ENCODE data around the gene WDR5.

WDR5 gene

DNA sequence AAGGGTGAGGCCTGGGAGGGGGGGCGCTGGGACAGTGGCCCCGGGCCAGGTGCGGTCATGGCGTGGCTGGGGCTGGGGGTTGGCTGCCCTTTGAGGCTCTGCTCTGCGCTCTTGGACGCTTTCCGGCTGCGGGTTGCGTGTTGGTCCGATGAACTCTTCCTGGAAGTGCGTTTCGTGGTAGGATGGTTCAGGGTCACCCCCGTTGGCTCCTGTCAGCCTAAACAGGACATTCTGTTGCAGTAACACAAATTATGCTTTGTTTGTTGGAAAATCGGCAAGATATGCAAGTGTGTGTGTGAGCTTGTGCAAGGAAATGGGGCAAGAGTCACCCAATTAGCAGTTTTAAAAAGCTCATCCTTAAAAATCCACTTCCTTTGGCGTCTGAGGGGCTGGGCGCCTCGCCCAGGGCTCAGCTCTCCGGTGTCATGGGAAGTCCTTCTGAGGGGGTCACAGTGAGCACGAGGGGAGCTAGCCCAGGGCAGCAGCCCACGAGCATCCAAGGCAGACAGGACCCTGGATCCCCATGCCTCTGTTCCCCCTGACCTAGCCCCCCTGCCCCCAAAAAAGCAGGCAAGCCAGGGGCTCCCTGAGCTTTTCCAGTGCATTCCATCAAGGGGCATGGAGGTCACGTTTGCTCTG, 50.7 kb downstream of the WDR5 start:
- TF ChIP-seq, protein P1, sequence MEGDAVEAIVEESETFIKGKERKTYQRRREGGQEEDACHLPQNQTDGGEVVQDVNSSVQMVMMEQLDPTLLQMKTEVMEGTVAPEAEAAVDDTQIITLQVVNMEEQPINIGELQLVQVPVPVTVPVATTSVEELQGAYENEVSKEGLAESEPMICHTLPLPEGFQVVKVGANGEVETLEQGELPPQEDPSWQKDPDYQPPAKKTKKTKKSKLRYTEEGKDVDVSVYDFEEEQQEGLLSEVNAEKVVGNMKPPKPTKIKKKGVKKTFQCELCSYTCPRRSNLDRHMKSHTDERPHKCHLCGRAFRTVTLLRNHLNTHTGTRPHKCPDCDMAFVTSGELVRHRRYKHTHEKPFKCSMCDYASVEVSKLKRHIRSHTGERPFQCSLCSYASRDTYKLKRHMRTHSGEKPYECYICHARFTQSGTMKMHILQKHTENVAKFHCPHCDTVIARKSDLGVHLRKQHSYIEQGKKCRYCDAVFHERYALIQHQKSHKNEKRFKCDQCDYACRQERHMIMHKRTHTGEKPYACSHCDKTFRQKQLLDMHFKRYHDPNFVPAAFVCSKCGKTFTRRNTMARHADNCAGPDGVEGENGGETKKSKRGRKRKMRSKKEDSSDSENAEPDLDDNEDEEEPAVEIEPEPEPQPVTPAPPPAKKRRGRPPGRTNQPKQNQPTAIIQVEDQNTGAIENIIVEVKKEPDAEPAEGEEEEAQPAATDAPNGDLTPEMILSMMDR (IDR thresholded peaks at IDR 0.05; ENCODE audit: low read depth, low read length): no peak
- H3K4me3 ChIP-seq (ENCODE audit: low read depth, low read length): no peak overlapping the region

DNA sequence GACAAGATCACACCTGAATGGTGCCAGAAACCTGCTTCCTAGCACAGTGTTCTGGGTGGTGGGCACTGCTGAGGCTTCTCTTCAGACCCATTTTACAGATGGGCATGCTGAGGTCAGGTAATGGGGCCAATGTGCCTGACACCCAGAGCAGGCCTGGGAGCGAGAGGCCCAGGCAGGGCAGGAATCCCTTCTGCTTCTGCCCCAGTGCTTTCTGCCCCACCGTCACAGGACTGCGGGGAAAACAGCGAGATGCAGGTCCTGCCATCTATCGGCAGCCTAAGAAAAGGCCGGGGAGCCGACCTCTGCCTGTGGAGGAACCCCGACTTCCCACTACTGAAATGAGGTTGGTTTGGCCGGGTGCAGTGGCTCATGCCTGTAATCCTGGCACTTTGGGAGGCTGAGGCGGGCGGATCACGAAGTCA, 51.2 kb downstream of the WDR5 start:
- no peak overlapping the region for H3K4me3 ChIP-seq (ENCODE audit: low read depth, low read length)
- TF ChIP-seq, protein P1 (IDR thresholded peaks at IDR 0.05; ENCODE audit: low read depth, low read length): no peak

DNA sequence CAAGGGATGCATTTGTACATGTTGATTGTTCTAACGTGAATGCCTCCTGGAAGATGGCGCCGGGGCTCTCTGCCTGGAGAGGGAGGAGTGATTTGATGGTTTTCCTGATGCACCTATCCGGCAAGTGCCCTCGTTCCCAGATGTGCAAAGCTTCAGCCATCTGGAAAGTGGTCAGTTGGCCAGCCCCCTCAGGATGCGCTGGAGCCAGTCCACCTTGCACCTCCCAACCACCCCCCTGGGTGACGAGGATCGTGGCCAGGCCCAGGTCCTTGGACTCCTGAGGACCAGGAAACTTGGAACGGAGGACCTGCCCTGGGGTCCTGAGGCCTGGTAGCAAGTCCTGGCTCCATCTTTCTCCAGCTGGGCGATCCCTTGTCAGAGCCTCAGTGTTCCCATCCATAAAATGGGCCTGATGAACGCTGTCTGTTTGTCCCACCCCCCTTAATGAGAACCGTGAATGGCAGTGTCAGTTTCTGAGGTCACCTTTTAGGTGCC, 52.1 kb downstream of the WDR5 start:
- H3K4me3 ChIP-seq (ENCODE audit: low read depth, low read length): no peak overlapping the region
- TF ChIP-seq, protein P1 (IDR thresholded peaks at IDR 0.05; ENCODE audit: low read depth, low read length): no peak

DNA sequence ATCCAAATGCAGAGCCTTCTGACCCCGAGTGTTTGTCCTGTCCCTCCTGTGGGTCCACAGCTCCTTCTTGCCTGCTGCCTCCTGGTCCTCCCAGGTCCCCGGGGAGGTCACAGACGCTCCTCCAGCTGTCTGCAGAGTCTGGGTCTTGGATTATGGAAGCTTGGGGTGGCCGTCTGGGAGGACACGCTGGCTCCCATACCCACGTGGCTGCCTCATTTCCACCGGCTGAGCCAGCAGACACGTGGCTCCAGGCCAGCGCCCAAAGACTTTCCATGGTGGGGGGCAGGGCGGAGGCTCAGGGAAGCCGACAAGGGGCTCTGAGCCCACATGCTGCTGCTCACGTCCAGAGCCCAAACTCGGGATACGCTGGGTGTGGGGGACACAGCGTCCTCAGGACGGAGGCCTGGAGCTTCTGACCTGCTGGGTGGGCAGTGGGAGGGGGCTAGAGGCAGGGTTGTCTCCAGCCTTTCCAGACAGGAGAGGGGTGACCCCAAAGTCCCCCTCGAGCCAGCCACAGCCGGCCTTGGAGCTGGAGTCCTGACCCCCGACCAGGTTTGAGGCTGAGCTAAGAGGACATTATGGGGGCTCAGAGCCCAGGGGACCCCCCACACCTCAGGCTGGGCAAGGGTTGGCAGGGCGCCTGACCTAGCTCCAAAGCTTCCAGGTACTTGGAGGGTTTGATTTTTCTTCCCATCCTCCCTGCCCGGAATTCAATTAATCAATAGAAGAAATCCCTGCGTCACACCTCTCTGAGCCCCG, 52.7 kb downstream of the WDR5 start:
- TF ChIP-seq, protein P1 (IDR thresholded peaks at IDR 0.05; ENCODE audit: low read depth, low read length): no peak
- no peak overlapping the region for H3K4me3 ChIP-seq (ENCODE audit: low read depth, low read length)

DNA sequence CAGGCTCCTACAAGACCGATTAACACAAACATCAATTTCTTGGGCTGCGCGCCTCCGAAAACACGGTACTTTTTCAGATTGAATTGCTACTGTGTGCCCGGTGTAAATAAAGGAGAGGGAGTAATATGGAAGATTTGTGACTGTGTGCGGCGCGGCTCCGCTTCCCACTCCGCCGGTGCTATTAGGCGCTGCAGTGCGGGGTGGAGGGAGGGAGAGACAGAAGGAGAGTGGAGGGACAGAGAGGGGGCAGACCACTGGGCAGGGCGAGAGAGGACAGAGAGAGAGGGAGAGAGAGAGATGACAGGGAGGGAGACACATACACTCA, 53.2 kb downstream of the WDR5 start:
- no peak overlapping the region for H3K4me3 ChIP-seq (ENCODE audit: low read depth, low read length)
- TF ChIP-seq, protein P1 (IDR thresholded peaks at IDR 0.05; ENCODE audit: low read depth, low read length): no peak

DNA sequence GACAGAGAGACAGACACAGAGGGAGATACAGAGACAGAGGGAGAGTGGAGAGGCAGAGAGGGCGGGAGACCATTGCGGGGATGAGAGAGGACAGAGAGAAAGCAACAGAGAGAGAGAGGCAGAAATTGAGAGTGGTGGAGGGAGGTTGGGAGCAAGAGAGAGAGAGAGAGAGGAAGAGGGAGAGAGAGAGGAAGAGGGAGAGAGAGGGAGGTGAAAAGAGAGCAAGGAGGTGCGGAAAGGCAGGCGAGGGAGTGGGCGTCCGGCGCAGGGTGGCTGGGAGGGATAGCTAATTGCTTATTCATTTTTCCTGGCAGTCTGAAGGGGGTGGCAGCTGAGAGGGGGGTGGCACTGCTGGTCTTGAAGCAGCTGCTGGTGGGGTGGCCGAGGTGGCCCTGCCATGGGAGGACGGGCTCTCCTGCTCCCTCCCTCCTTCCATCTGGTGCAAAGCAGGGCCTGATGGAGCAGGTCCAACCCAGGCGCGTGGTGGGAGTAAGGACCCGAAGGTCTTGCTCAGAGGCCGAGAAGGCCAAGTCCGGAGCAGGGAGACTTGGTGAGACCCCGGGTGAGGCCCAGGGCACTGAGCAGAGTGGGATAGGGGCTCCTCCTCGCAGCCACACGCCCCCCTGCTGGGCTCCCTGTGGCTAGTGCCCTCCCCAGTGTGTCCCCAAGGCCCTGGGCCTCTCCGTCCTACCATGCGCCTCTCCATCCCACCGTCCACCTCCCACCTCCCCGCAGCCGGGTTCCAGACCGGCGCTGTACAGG, 53.8 kb downstream of the WDR5 start:
- no peak overlapping the region for H3K4me3 ChIP-seq (ENCODE audit: low read depth, low read length)
- TF ChIP-seq, protein P1 (IDR thresholded peaks at IDR 0.05; ENCODE audit: low read depth, low read length): no peak

Measured in WI38 (cell line).